Measurements from ENCODE around the gene ATP1B4.

The ATP1B4 gene

GRCh38 chrX:120357186-120357585, 4.7 kb upstream of the ATP1B4 start:
- Histone ChIP-seq H3K9me3 (ENCODE audit: control insufficient read depth, insufficient read depth, low read length) (no peaks in the 10 kb centered on the region), H3K9ac (ENCODE audit: low read depth, low read length) (no peak overlapping the region), H3K36me3 (ENCODE audit: insufficient read depth, low read length) (no peaks in the 10 kb centered on the region), H3K4me1 (ENCODE audit: insufficient read depth, low read length) (peaks cover 8% of the 10 kb centered on the region; the same call in 1 of the 2 replicates)

- Histone ChIP-seq H3K9ac (ENCODE audit: low read depth, low read length) (no peak overlapping the region), H3K9me3 (ENCODE audit: control insufficient read depth, insufficient read depth, low read length) (no peaks in the 10 kb centered on the region), H3K4me1 (ENCODE audit: insufficient read depth, low read length) (peaks cover 8% of the 10 kb centered on the region; the same call in 1 of the 2 replicates), H3K36me3 (ENCODE audit: insufficient read depth, low read length) (no peaks in the 10 kb centered on the region)
Measured at GRCh38 chrX:120358737-120359456, 3.0 kb upstream of the ATP1B4 start.

GRCh38 chrX:120365320-120365719, 3.4 kb downstream of the ATP1B4 start:
- H3K36me3 ChIP-seq (ENCODE audit: insufficient read depth, low read length): no peaks in the 10 kb centered on the region
- H3K4me1 ChIP-seq (ENCODE audit: insufficient read depth, low read length): peaks cover 2% of the 10 kb centered on the region; the same call in 1 of the 2 replicates
- H3K9me3 ChIP-seq (ENCODE audit: control insufficient read depth, insufficient read depth, low read length): no peaks in the 10 kb centered on the region
- H3K9ac ChIP-seq (ENCODE audit: low read depth, low read length): no peak overlapping the region

- no peaks in the 10 kb centered on the region for H3K4me1 ChIP-seq (ENCODE audit: insufficient read depth, low read length)
- H3K9ac ChIP-seq (ENCODE audit: low read depth, low read length): no peak overlapping the region
- H3K36me3 ChIP-seq (ENCODE audit: insufficient read depth, low read length): no peaks in the 10 kb centered on the region
- H3K9me3 ChIP-seq (ENCODE audit: control insufficient read depth, insufficient read depth, low read length): no peaks in the 10 kb centered on the region
Measured at GRCh38 chrX:120365968-120366367, 4.1 kb downstream of the ATP1B4 start.

- Histone ChIP-seq H3K4me1 (ENCODE audit: insufficient read depth, low read length) (no peaks in the 10 kb centered on the region), H3K9ac (ENCODE audit: low read depth, low read length) (no peak overlapping the region), H3K36me3 (ENCODE audit: insufficient read depth, low read length) (no peaks in the 10 kb centered on the region), H3K9me3 (ENCODE audit: control insufficient read depth, insufficient read depth, low read length) (no peaks in the 10 kb centered on the region)
Measured at GRCh38 chrX:120366794-120367193, 4.9 kb downstream of the ATP1B4 start.

- Histone ChIP-seq H3K4me1 (ENCODE audit: insufficient read depth, low read length) (no peaks in the 10 kb centered on the region), H3K9me3 (ENCODE audit: control insufficient read depth, insufficient read depth, low read length) (no peaks in the 10 kb centered on the region), H3K36me3 (ENCODE audit: insufficient read depth, low read length) (no peaks in the 10 kb centered on the region), H3K9ac (ENCODE audit: low read depth, low read length) (no peak overlapping the region)
Measured at GRCh38 chrX:120367402-120368109, 5.7 kb downstream of the ATP1B4 start.

- H3K9me3 ChIP-seq (ENCODE audit: control insufficient read depth, insufficient read depth, low read length): no peaks in the 10 kb centered on the region
- H3K9ac ChIP-seq (ENCODE audit: low read depth, low read length): no peak overlapping the region
- H3K36me3 ChIP-seq (ENCODE audit: insufficient read depth, low read length): no peaks in the 10 kb centered on the region
- peaks cover 12% of the 10 kb centered on the region for H3K4me1 ChIP-seq (ENCODE audit: insufficient read depth, low read length)
Measured at GRCh38 chrX:120372667-120373370, 10.9 kb downstream of the ATP1B4 start.

- H3K36me3 ChIP-seq (ENCODE audit: insufficient read depth, low read length): no peaks in the 10 kb centered on the region
- H3K9me3 ChIP-seq (ENCODE audit: control insufficient read depth, insufficient read depth, low read length): no peaks in the 10 kb centered on the region
- H3K9ac ChIP-seq (ENCODE audit: low read depth, low read length): no peak overlapping the region
- peaks cover 15% of the 10 kb centered on the region for H3K4me1 ChIP-seq (ENCODE audit: insufficient read depth, low read length)
Measured at GRCh38 chrX:120377179-120377578, 15.3 kb downstream of the ATP1B4 start.

- Histone ChIP-seq H3K4me1 (ENCODE audit: insufficient read depth, low read length) (peaks cover 15% of the 10 kb centered on the region), H3K9ac (ENCODE audit: low read depth, low read length) (no peak overlapping the region), H3K9me3 (ENCODE audit: control insufficient read depth, insufficient read depth, low read length) (no peaks in the 10 kb centered on the region), H3K36me3 (ENCODE audit: insufficient read depth, low read length) (no peaks in the 10 kb centered on the region)
Measured at GRCh38 chrX:120377715-120378114, 15.8 kb downstream of the ATP1B4 start.

GRCh38 chrX:120378570-120378969, 16.7 kb downstream of the ATP1B4 start:
- Histone ChIP-seq H3K36me3 (ENCODE audit: insufficient read depth, low read length) (no peaks in the 10 kb centered on the region), H3K9me3 (ENCODE audit: control insufficient read depth, insufficient read depth, low read length) (no peaks in the 10 kb centered on the region), H3K9ac (ENCODE audit: low read depth, low read length) (no peak overlapping the region), H3K4me1 (ENCODE audit: insufficient read depth, low read length) (peaks cover 15% of the 10 kb centered on the region)

- peaks cover 15% of the 10 kb centered on the region for H3K4me1 ChIP-seq (ENCODE audit: insufficient read depth, low read length)
- H3K36me3 ChIP-seq (ENCODE audit: insufficient read depth, low read length): no peaks in the 10 kb centered on the region
- H3K9me3 ChIP-seq (ENCODE audit: control insufficient read depth, insufficient read depth, low read length): no peaks in the 10 kb centered on the region
- no peak overlapping the region for H3K9ac ChIP-seq (ENCODE audit: low read depth, low read length)
Measured at GRCh38 chrX:120379937-120380681, 18.2 kb downstream of the ATP1B4 start.

- Histone ChIP-seq H3K9me3 (ENCODE audit: control insufficient read depth, insufficient read depth, low read length) (no peaks in the 10 kb centered on the region), H3K36me3 (ENCODE audit: insufficient read depth, low read length) (no peaks in the 10 kb centered on the region), H3K9ac (ENCODE audit: low read depth, low read length) (no peak overlapping the region), H3K4me1 (ENCODE audit: insufficient read depth, low read length) (peaks cover 15% of the 10 kb centered on the region)
Measured at GRCh38 chrX:120380699-120381098, 18.8 kb downstream of the ATP1B4 start.

GRCh38 chrX:120401301-120401700, 39.4 kb downstream of the ATP1B4 start:
- Histone ChIP-seq H3K9ac (ENCODE audit: low read depth, low read length) (no peak overlapping the region), H3K4me1 (ENCODE audit: insufficient read depth, low read length) (no peaks in the 10 kb centered on the region), H3K36me3 (ENCODE audit: insufficient read depth, low read length) (no peaks in the 10 kb centered on the region), H3K9me3 (ENCODE audit: control insufficient read depth, insufficient read depth, low read length) (no peaks in the 10 kb centered on the region)

- Histone ChIP-seq H3K4me1 (ENCODE audit: insufficient read depth, low read length) (no peaks in the 10 kb centered on the region), H3K9ac (ENCODE audit: low read depth, low read length) (no peak overlapping the region), H3K36me3 (ENCODE audit: insufficient read depth, low read length) (no peaks in the 10 kb centered on the region), H3K9me3 (ENCODE audit: control insufficient read depth, insufficient read depth, low read length) (no peaks in the 10 kb centered on the region)
Measured at GRCh38 chrX:120402369-120402768, 40.5 kb downstream of the ATP1B4 start.
